Caco-2 (cell line): ENCODE data around the gene NEUROG1. TPM values are rescaled to one million over a fixed set of nuclear protein-coding genes. Genes with fewer than 3 reads are reported as not detected.
A peak's percentile ranks its signal among the peaks of the same experiment; 100 is the strongest.

ENCODE experiments used
- BruUV-seq: library from RNA; stranded (reverse); fragments of 400-500 nt; replicated peaks from 2 replicates; lab custom pipeline; 2021; lab: Mats Ljungman, UMichigan
- CTCF ChIA-PET: fragments of 300-600 bp; sonication (Branson Sonifier 250); formaldehyde crosslinking; loops from one replicate; lab custom pipeline; 2022; ENCODE audit warnings: antibody characterized with exemption; lab: Charles Lee
- POLR2A ChIA-PET: fragments of 300-600 bp; sonication (Branson Sonifier 250); formaldehyde crosslinking; loops from one replicate; lab custom pipeline; 2022; ENCODE audit warnings: antibody characterized with exemption; lab: Charles Lee
- DNase-seq, 2 experiments: peaks; one replicate each; pipeline versions ENCODE4 v3.0.0 to v3.0.0-alpha.2; 2020 to 2022
- H3K27me3 ChIP-seq: replicated peaks from 2 replicates; pipeline ENCODE4 v1.6.0; 2011; ENCODE audit warnings: low read length; ENCODE audit not compliant: control insufficient read depth, insufficient read depth
- H3K36me3 ChIP-seq: 2 replicates; pipeline ENCODE4 v1.5.1; 2011; ENCODE audit warnings: low read length; ENCODE audit not compliant: control insufficient read depth, insufficient read depth
- H3K4me1 ChIP-seq: fragments of 250-450 bp; sonication (Bioruptor Pico); 2 replicates; pipeline ENCODE4 v1.5.1; 2020; ENCODE audit warnings: mild to moderate bottlenecking
- H3K4me3 ChIP-seq: 2 replicates; pipeline ENCODE4 v1.5.1; 2011; ENCODE audit warnings: low read depth, mild to moderate bottlenecking, control low read depth, low read length
- H3K9me3 ChIP-seq: fragments of 250-450 bp; sonication (Bioruptor Pico); 2 replicates; pipeline ENCODE4 v1.5.1; 2020; ENCODE audit warnings: mild to moderate bottlenecking, moderate library complexity
- H3K27ac Mint-ChIP-seq: one replicate; pipeline ENCODE4 v1.8.0; 2022; ENCODE audit warnings: mixed read lengths; ENCODE audit not compliant: unreplicated experiment
- H3K27me3 Mint-ChIP-seq: one replicate; pipeline ENCODE4 v1.8.0; 2022; ENCODE audit warnings: mixed read lengths; ENCODE audit not compliant: insufficient read depth, unreplicated experiment
- H3K36me3 Mint-ChIP-seq: one replicate; pipeline ENCODE4 v1.8.0; 2022; ENCODE audit warnings: mild to moderate bottlenecking, mixed read lengths; ENCODE audit not compliant: insufficient read depth, unreplicated experiment
- H3K4me1 Mint-ChIP-seq: one replicate; pipeline ENCODE4 v1.8.0; 2022; ENCODE audit warnings: low read depth, mixed read lengths; ENCODE audit not compliant: unreplicated experiment
- H3K4me3 Mint-ChIP-seq: one replicate; pipeline ENCODE4 v1.8.0; 2022; ENCODE audit warnings: mild to moderate bottlenecking, moderate library complexity, mixed read lengths; ENCODE audit not compliant: unreplicated experiment
- H3K9me3 Mint-ChIP-seq: one replicate; pipeline ENCODE4 v1.8.0; 2022; ENCODE audit warnings: mixed read lengths; ENCODE audit not compliant: unreplicated experiment
- CTCF ChIP-seq, 2 experiments: fragments of 200-600 bp in 1 of 2; IDR thresholded peaks; 1 replicate in 1 of 2; 2 replicates in 1 of 2; pipeline versions ENCODE4 v1.5.1 to v1.8.0; 2011 to 2022; ENCODE audit warnings: antibody characterized with exemption in 1 of 2, control low read depth in 1 of 2, inconsistent platforms in 1 of 2, low read depth in 1 of 2, low read length in 1 of 2, mild to moderate bottlenecking in 1 of 2, moderate library complexity in 1 of 2; ENCODE audit not compliant: insufficient read depth in 1 of 2, severe bottlenecking in 1 of 2, unreplicated experiment in 1 of 2
- intact Hi-C: fragments of 100-400 bp; cut with micrococcal nuclease; formaldehyde crosslinking; loops from one replicate; pipeline ENCODE4 v1.10.0; 2022; ENCODE audit not compliant: unreplicated experiment
- total RNA-seq: library from RNA; stranded (reverse); gene quantifications from 2 replicates; pipeline ENCODE4 v1.2.3, GENCODE V29; 2022

NEUROG1 gene
- total RNA-seq, 1 experiment from 2014 or later, result not detected

- Mint-ChIP-seq H3K27me3 (peaks cover 5% of the 10 kb centered on the region), H3K27ac (no peak overlapping the region), H3K4me3 (no peak overlapping the region), H3K4me1 (no peaks in the 10 kb centered on the region), H3K36me3 (no peaks in the 10 kb centered on the region), H3K9me3 (no peaks in the 10 kb centered on the region)
- no peaks in the 10 kb centered on the region for H3K27me3 ChIP-seq
- DNase-seq, result peak; percentile 75 to 80
- no peak overlapping the region for H3K4me3 ChIP-seq
- intact Hi-C loops, result loop anchor here (1.0 kb wide), 2 partner anchors 108 to 159 kb away; no protein-coding TSS in a partner anchor
- no peaks in the 10 kb centered on the region for H3K4me1 ChIP-seq
- CTCF ChIA-PET, result interaction anchor here (0.6 to 0.9 kb wide), 5 partner anchors 9 to 342 kb away, joined by 3 to 5 read pairs (median 3); no protein-coding TSS in a partner anchor
- BruUV-seq, result no TSS peak
- POLR2A ChIA-PET, result no interaction called here
- no peaks in the 10 kb centered on the region for H3K36me3 ChIP-seq
- no peaks in the 10 kb centered on the region for H3K9me3 ChIP-seq
- TF ChIP-seq CTCF (IDR thresholded peaks at IDR 0.05; ENCODE audit: insufficient read depth in 1 of 2, low read depth in 1 of 2, low read length in 1 of 2, severe bottlenecking in 1 of 2, unreplicated experiment in 1 of 2), result peak; percentile 63 to 79
Measured at GRCh38 chr5:135569755-135570452, 34.1 kb upstream of the NEUROG1 start.

- Histone ChIP-seq H3K27me3 (no peaks in the 10 kb centered on the region), H3K4me1 (no peaks in the 10 kb centered on the region), H3K4me3 (no peak overlapping the region), H3K9me3 (no peaks in the 10 kb centered on the region), H3K36me3 (no peaks in the 10 kb centered on the region)
- Mint-ChIP-seq H3K9me3 (no peaks in the 10 kb centered on the region), H3K4me3 (no peak overlapping the region), H3K36me3 (no peaks in the 10 kb centered on the region), H3K27ac (peak overlapping the region; percentile 26), H3K27me3 (peaks cover 5% of the 10 kb centered on the region), H3K4me1 (no peaks in the 10 kb centered on the region)
- intact Hi-C loops, result no loop called here
- no peak for DNase-seq
- no peak for TF ChIP-seq CTCF (IDR thresholded peaks at IDR 0.05; ENCODE audit: insufficient read depth in 1 of 2, low read depth in 1 of 2, low read length in 1 of 2, severe bottlenecking in 1 of 2, unreplicated experiment in 1 of 2)
- BruUV-seq, result no TSS peak
- POLR2A ChIA-PET, result no interaction called here
- CTCF ChIA-PET, result interaction anchor here (1.0 to 4.5 kb wide), 2 partner anchors 8 to 14 kb away, joined by 3 to 82 read pairs; no protein-coding TSS in a partner anchor
Measured at GRCh38 chr5:135568923-135569360, 33.2 kb upstream of the NEUROG1 start.

- Histone ChIP-seq H3K4me1 (no peaks in the 10 kb centered on the region), H3K27me3 (no peaks in the 10 kb centered on the region), H3K36me3 (no peaks in the 10 kb centered on the region), H3K4me3 (no peak overlapping the region), H3K9me3 (no peaks in the 10 kb centered on the region)
- peaks cover 5% of the 10 kb centered on the region for H3K27me3 Mint-ChIP-seq
- intact Hi-C loops, result no loop called here
- no peak overlapping the region for H3K27ac Mint-ChIP-seq
- TF ChIP-seq CTCF (IDR thresholded peaks at IDR 0.05; ENCODE audit: insufficient read depth in 1 of 2, low read depth in 1 of 2, low read length in 1 of 2, severe bottlenecking in 1 of 2, unreplicated experiment in 1 of 2), result no peak
- DNase-seq, result no peak
- POLR2A ChIA-PET, result no interaction called here
- H3K9me3 Mint-ChIP-seq, result no peaks in the 10 kb centered on the region
- BruUV-seq, result no TSS peak
- CTCF ChIA-PET, result interaction anchor here (1.0 to 4.5 kb wide), 2 partner anchors 7 to 13 kb away, joined by 3 to 82 read pairs; no protein-coding TSS in a partner anchor
- no peaks in the 10 kb centered on the region for H3K4me1 Mint-ChIP-seq
- H3K36me3 Mint-ChIP-seq, result no peaks in the 10 kb centered on the region
- H3K4me3 Mint-ChIP-seq, result no peak overlapping the region
Measured at GRCh38 chr5:135568246-135568645, 32.5 kb upstream of the NEUROG1 start.
